ENCODE results near the gene OGT. TPM values are rescaled to one million over a fixed set of nuclear protein-coding genes. Genes with fewer than 3 reads are reported as not detected.

OGT gene
- total RNA-seq, 1 donor from 2014 or later, result 206 TPM

GRCh38 chrX:71603618-71604017, 70.7 kb downstream of the OGT start:
- peaks cover 37% of the 10 kb centered on the region for H3K9me3 Mint-ChIP-seq
- H3K27ac Mint-ChIP-seq, result no peak overlapping the region
- H3K4me3 Mint-ChIP-seq, result no peak overlapping the region
- H3K4me1 Mint-ChIP-seq, result no peaks in the 10 kb centered on the region
- no peak for DNase-seq (ENCODE audit: low spot score in 2 of 2, unreplicated experiment in 2 of 2)
- H3K36me3 Mint-ChIP-seq, result peaks cover 40% of the 10 kb centered on the region
- no peaks in the 10 kb centered on the region for H3K27me3 Mint-ChIP-seq (ENCODE audit: low read depth)
- no peak for TF ChIP-seq CTCF (IDR thresholded peaks at IDR 0.05; ENCODE audit: unreplicated experiment)

DNA sequence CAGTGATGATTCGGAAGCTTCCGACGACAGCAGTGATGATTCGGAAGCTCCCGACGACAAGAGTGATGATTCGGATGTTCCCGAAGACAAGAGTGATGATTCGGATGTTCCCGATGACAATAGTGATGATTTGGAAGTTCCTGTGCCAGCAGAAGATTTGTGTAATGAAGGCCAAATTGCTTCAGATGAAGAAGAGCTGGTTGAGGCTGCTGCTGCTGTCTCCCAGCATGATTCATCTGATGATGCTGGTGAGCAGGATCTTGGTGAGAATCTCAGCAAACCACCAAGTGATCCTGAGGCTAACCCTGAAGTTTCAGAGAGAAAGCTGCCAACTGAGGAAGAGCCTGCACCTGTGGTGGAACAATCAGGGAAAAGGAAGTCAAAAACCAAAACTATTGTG, 71.2 kb downstream of the OGT start:
- TF ChIP-seq CTCF (IDR thresholded peaks at IDR 0.05; ENCODE audit: unreplicated experiment), result no peak
- Mint-ChIP-seq H3K27ac (no peak overlapping the region), H3K4me1 (no peaks in the 10 kb centered on the region), H3K27me3 (ENCODE audit: low read depth) (no peaks in the 10 kb centered on the region), H3K36me3 (peaks cover 43% of the 10 kb centered on the region), H3K9me3 (peaks cover 40% of the 10 kb centered on the region), H3K4me3 (no peak overlapping the region)
- DNase-seq (ENCODE audit: low spot score in 2 of 2, unreplicated experiment in 2 of 2), result no peak

DNA sequence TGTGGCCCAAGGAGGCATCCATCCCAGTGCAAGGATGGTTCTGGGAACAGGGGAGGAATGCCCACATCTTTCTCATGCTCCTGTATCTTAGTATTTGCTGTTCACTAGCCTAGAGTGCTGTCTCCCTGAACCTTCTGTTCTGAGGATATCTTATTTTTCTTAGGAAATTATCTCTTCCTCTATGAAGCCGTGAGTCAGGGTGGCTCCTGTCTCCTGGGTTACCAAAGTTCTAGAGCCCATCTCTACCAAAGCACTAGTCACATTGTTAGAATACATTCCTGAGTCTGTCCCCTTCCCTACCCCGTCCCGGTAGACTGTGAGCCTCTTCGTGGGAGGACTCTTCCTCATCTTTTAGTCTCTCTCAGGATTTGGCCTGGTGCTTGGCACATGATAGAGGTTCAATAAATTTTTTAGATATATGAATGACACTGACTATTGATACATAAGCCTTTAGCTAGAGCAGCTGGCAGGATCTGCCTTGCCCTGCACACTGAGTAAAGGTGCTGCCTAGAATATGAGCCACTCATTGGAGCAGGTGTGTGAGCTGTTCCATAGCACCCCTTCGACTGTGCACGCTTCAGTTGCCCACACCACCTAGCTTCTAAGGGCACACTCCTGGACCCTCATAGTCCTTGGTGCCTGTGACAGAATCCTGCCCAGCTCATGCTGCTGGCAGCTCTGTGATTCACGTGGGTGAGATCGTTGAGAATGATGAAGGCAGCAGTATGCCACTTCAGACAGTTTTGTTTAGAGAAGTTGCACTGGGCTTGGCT, 72.1 kb downstream of the OGT start:
- Mint-ChIP-seq H3K4me1 (no peaks in the 10 kb centered on the region), H3K36me3 (peaks cover 43% of the 10 kb centered on the region), H3K4me3 (no peak overlapping the region), H3K27ac (no peak overlapping the region), H3K27me3 (ENCODE audit: low read depth) (no peaks in the 10 kb centered on the region), H3K9me3 (peaks cover 39% of the 10 kb centered on the region)
- no peak for DNase-seq (ENCODE audit: low spot score in 2 of 2, unreplicated experiment in 2 of 2)
- no peak for TF ChIP-seq CTCF (IDR thresholded peaks at IDR 0.05; ENCODE audit: unreplicated experiment)

GRCh38 chrX:71606536-71607216, 73.8 kb downstream of the OGT start:
- no peak overlapping the region for H3K27ac Mint-ChIP-seq
- no peak for TF ChIP-seq CTCF (IDR thresholded peaks at IDR 0.05; ENCODE audit: unreplicated experiment)
- no peak overlapping the region for H3K4me3 Mint-ChIP-seq
- no peaks in the 10 kb centered on the region for H3K27me3 Mint-ChIP-seq (ENCODE audit: low read depth)
- H3K9me3 Mint-ChIP-seq, result peaks cover 38% of the 10 kb centered on the region
- DNase-seq (ENCODE audit: low spot score in 2 of 2, unreplicated experiment in 2 of 2), result no peak
- no peaks in the 10 kb centered on the region for H3K4me1 Mint-ChIP-seq
- H3K36me3 Mint-ChIP-seq, result peaks cover 44% of the 10 kb centered on the region

- no peak for DNase-seq (ENCODE audit: low spot score in 2 of 2, unreplicated experiment in 2 of 2)
- peaks cover 32% of the 10 kb centered on the region for H3K9me3 Mint-ChIP-seq
- no peaks in the 10 kb centered on the region for H3K27me3 Mint-ChIP-seq (ENCODE audit: low read depth)
- H3K4me1 Mint-ChIP-seq, result no peaks in the 10 kb centered on the region
- peaks cover 40% of the 10 kb centered on the region for H3K36me3 Mint-ChIP-seq
- H3K4me3 Mint-ChIP-seq, result no peak overlapping the region
- H3K27ac Mint-ChIP-seq, result no peak overlapping the region
- TF ChIP-seq CTCF (IDR thresholded peaks at IDR 0.05; ENCODE audit: unreplicated experiment), result no peak
These were observed 74.6 kb downstream of the OGT start for GRCh38 chrX:71607488-71607887.
